Renal pelvis (tissue), 4 donors: Measurements from ENCODE around the gene RPL36A. TPM values are rescaled to one million over a fixed set of nuclear protein-coding genes. Genes with fewer than 3 reads are reported as not detected.

Experiments used
- DNase-seq: peaks from one replicate; pipeline ENCODE4 v3.0.0-alpha.2; 2013
- polyA plus RNA-seq, 3 donors: library from polyadenylated mRNA; unstranded; fragments of 120-200 nt; gene quantifications; one replicate each; pipeline ENCODE4 v1.2.1, GENCODE V29; 2013; ENCODE audit not compliant: insufficient read length in 3 of 3

RPL36A gene
- polyA plus RNA-seq, 3 donors: 966 to 1,432 (median 1,147) TPM

DNA sequence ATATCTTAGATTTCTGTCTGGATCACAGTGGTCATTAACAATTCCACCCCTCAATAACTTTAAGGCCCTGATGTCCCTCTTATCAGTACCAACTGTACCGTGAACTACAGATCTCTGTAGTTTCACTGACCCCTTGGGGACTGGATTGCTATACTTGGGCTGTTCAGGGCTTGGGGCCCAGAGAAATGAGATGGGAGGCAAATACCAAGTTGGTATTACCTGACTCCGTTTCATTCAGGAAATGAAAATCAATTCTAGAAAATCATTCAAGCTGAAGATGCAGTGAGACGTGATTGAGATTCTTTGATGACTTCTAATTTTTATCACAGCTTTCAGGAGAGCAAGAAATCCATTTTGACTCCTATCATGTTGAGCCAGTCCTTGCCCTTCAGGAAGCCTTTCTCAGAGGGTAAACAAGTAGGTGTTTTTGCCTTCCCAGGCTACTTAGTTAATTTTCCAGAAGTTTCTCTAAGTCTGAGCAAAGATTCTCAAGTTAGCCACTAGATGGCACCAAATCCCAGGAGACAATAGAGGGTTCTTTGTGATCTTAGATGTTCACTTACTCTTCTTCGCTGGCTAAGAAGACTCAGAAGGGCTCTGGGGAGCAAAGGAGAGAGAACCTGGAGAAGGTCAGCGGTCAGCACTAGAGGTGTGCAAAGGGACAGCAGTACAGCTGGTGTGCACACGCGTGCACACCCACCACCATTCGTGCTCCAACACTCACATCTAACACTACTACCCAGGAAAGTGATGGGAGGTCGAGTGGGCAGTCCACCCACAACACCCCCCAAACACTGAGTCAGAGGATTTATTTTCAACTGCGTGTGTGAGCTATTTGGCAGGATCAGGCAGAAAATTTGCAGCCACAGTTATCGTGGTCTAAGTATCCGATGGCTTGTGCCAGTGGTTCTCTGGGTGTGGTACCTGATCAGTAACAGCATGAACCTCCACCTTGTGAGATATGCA, 24.7 kb downstream of the RPL36A start:
- peak; percentile 65 for DNase-seq

DNA sequence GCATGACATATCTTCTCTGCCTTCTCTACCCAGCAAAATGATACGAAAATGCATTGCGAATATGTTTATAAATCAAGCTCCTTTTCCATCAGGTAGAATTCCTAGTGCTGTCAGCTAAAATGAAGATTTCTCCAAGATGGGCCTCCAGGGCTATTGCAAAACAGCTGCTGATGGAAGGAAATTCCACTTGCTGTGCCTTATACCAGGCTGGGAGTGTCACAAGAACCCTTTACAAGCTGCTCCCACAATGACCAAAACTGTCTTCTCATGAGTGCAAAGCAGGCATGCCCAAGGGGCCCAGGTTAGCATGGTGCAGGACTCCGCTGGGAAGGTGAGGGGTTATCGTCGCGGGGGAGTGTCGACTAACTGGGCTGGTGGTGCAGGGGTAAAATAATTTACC, 25.9 kb downstream of the RPL36A start:
- DNase-seq: no peak

- DNase-seq: no peak
These were observed 26.4 kb downstream of the RPL36A start for GRCh38 chrX:101417190-101417589.

- DNase-seq: no peak
These were observed 27.4 kb downstream of the RPL36A start for GRCh38 chrX:101417981-101418841.

DNA sequence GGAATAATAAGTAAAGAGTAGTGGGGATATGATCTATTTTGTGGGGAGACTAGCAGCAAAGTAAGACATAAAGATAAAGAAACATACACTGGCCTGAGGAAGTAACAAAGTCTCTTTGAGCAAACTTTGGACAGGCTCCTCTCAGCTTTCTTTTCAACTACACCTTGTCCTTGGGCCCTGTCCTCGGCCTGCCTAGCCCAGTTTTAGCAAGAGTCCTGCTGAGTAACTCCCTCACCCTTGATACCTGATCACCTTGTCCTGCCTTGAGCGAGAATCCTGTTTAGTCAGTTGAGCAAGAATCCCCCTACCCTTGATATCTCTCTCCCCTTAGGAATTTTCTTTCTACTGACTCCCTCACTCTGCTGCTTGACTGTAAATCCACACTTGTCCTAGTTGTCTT, 28.7 kb downstream of the RPL36A start:
- no peak for DNase-seq

GRCh38 chrX:101427954-101428353, 37.1 kb downstream of the RPL36A start:
- DNase-seq: no peak

- DNase-seq: no peak
These were observed 39.1 kb downstream of the RPL36A start for GRCh38 chrX:101429934-101430333.

- no peak for DNase-seq
These were observed 39.8 kb downstream of the RPL36A start for GRCh38 chrX:101430457-101431078.

DNA sequence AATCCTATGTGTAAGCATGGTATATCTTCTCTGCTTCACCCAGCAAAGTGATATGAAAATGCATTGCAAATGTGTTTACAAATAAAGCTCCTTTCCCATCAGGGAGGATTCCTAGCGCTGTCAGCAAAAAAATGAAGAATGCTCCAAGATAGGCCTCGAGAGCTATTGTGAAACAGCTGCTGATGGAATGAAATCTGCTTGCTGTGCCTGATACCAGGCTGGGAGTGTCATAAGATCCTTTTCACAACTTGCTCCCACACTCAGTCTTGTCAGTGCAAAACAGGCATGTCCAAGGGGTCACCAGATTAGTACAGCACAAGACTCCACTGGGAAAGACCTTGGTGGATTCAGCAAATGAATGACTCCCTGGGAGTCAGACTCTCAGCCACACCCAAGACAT, 51.3 kb downstream of the RPL36A start:
- DNase-seq: no peak

Other genes starting within 250 kb of the RPL36A start
- 1 to 10 TPM; 1.7 to 2.3 (median 2.0) TPM for gene DRP2, start 171.2 kb upstream of the RPL36A start, polyA plus RNA-seq
- under 1 TPM; 0.31 to 0.50 (median 0.40) TPM for gene TAF7L, start 99.7 kb upstream of the RPL36A start, polyA plus RNA-seq
- gene TIMM8A, start 42.3 kb upstream of the RPL36A start, polyA plus RNA-seq: 10 to 100 TPM; 17.2 to 22.0 (median 18.6) TPM
- gene BTK, start 4.8 kb upstream of the RPL36A start, polyA plus RNA-seq: 1 to 10 TPM; 2.0 to 3.0 (median 2.2) TPM
- 10 to 100 TPM; 30.0 to 33.4 (median 31.9) TPM for gene GLA, start 16.9 kb downstream of the RPL36A start, polyA plus RNA-seq
- 100 to 1,000 TPM; 109 to 138 (median 137) TPM for gene HNRNPH2, start 17.2 kb downstream of the RPL36A start, polyA plus RNA-seq
- gene ARMCX4, start 94.4 kb downstream of the RPL36A start, polyA plus RNA-seq: 10 to 100 TPM; 19.0 to 32.8 (median 31.4) TPM
- 10 to 100 TPM; 45.8 to 48.1 (median 45.9) TPM for gene ARMCX1, start 159.5 kb downstream of the RPL36A start, polyA plus RNA-seq
- 10 to 100 TPM; 73.9 to 81.3 (median 79.6) TPM for gene ARMCX6, start 227.0 kb downstream of the RPL36A start, polyA plus RNA-seq
- gene ARMCX3, start 232.1 kb downstream of the RPL36A start, polyA plus RNA-seq: 100 to 1,000 TPM; 105 to 118 (median 111) TPM